ENCODE results near the gene CHST13. TPM values are rescaled to one million over a fixed set of nuclear protein-coding genes. Genes with fewer than 3 reads are reported as not detected.

The CHST13 gene
- total RNA-seq, 1 experiment from 2014 or later: 0.91 TPM

- POLR2A ChIA-PET: no interaction called here
- Histone ChIP-seq H3K9me2 (ENCODE audit: insufficient read depth) (no peaks in the 10 kb centered on the region), H3K9ac (ENCODE audit: low read length) (no peak overlapping the region), H3K4me1 (ENCODE audit: control insufficient read depth in 1 of 2, insufficient read depth in 2 of 2, low read length in 2 of 2) (no peaks in the 10 kb centered on the region), H2AFZ (ENCODE audit: low read depth, low read length, poor library complexity, severe bottlenecking) (no peak overlapping the region), H3K27ac (ENCODE audit: low read depth, low read length) (no peak overlapping the region), H3K27me3 (ENCODE audit: insufficient read depth, low read length) (no peaks in the 10 kb centered on the region), H3K4me3 (replicated peaks in 1 of 2; ENCODE audit: low read depth in 1 of 2, low read length in 2 of 2) (no peak overlapping the region), H3K9me3 (ENCODE audit: control insufficient read depth in 1 of 2, insufficient read depth in 1 of 2, low read depth in 1 of 2, low read length in 2 of 2) (no peaks in the 10 kb centered on the region), H3K4me2 (ENCODE audit: low read length) (no peak overlapping the region), H4K20me1 (ENCODE audit: insufficient read depth) (no peaks in the 10 kb centered on the region), H3K79me2 (ENCODE audit: insufficient read depth, low read length) (no peaks in the 10 kb centered on the region), H3K36me3 (ENCODE audit: control insufficient read depth in 1 of 2, insufficient read depth in 2 of 2, low read length in 2 of 2) (no peaks in the 10 kb centered on the region)
- no peak for DNase-seq (ENCODE audit: low read depth, low spot score)
- BruUV-seq (replicated peaks): no TSS peak
- ATAC-seq: no peak
- TF ChIP-seq SIN3A (IDR thresholded peaks at IDR 0.05; ENCODE audit: low read depth) (no peak), ZNF274 (IDR thresholded peaks at IDR 0.05; ENCODE audit: low read depth, low read length) (no peak), ELF1 (IDR thresholded peaks at IDR 0.05; ENCODE audit: borderline replicate concordance, low read depth) (no peak), FOSL1 (IDR thresholded peaks at IDR 0.05; ENCODE audit: low read depth) (no peak), ZBTB33 (IDR thresholded peaks at IDR 0.05; ENCODE audit: extremely low read depth, insufficient replicate concordance, low read length) (no peak), ZFX (IDR thresholded peaks at IDR 0.05) (no peak), ATF3 (IDR thresholded peaks at IDR 0.05) (no peak), REST (IDR thresholded peaks at IDR 0.05; ENCODE audit: low read depth) (no peak), CEBPB (IDR thresholded peaks at IDR 0.05; ENCODE audit: low read depth) (no peak), POLR2AphosphoS5 (IDR thresholded peaks at IDR 0.05; ENCODE audit: low read depth, low read length) (no peak), CBX3 (IDR thresholded peaks at IDR 0.05; ENCODE audit: low read depth) (no peak), SP1 (IDR thresholded peaks at IDR 0.05; ENCODE audit: low read depth) (no peak), RAD21 (IDR thresholded peaks at IDR 0.05; ENCODE audit: low read depth) (no peak), EZH2 (IDR thresholded peaks at IDR 0.05) (no peak)
- RAD21 ChIA-PET (ENCODE audit: low non-redundant PET in 1 of 2, low total read pairs in 2 of 2, uncharacterized antibody in 2 of 2, unreplicated experiment in 2 of 2): no interaction called here
- intact Hi-C loops (cut with micrococcal nuclease): no loop called here
- CTCF ChIA-PET: no interaction called here
These were observed 25.0 kb upstream of the CHST13 start for GRCh38 chr3:126498929-126499328.

Data from HCT116 (cell line).